ENCODE measurements around the gene NUDCD3. TPM values are rescaled to one million over a fixed set of nuclear protein-coding genes. Genes with fewer than 3 reads are reported as not detected.

The NUDCD3 gene
- total and polyA plus RNA-seq, 8 donors: 12.9 to 147 (median 29.5) TPM

GRCh38 chr7:44347546-44348114 lies 142.8 kb downstream of the NUDCD3 start:
- intact Hi-C loops (cut with DNase I; ENCODE audit: low total_unique reads): no loop called here
- Histone ChIP-seq H3K36me3 (no peaks in the 10 kb centered on the region), H3K9me3 (peaks cover 0 to 13% (median 5%) of the 10 kb centered on the region in 4 donors), H3K4me1 (no peaks in the 10 kb centered on the region), H3K27ac (no peak overlapping the region), H3K4me3 (no peak overlapping the region), H3K27me3 (peaks cover 0 to 4% (median 0%) of the 10 kb centered on the region in 3 donors)
- no peak for DNase-seq
- no peak for TF ChIP-seq POLR2AphosphoS5 (IDR thresholded peaks at IDR 0.05)
- TF ChIP-seq POLR2A (IDR thresholded peaks at IDR 0.05): no peak
- no peak for TF ChIP-seq CTCF (IDR thresholded peaks at IDR 0.05)
- no peak for TF ChIP-seq EP300 (IDR thresholded peaks at IDR 0.05)

GRCh38 chr7:44346063-44346462 lies 144.4 kb downstream of the NUDCD3 start:
- Histone ChIP-seq H3K4me3 (no peak overlapping the region), H3K4me1 (no peaks in the 10 kb centered on the region), H3K36me3 (no peaks in the 10 kb centered on the region), H3K9me3 (peaks cover 0 to 9% (median 5%) of the 10 kb centered on the region in 4 donors), H3K27ac (no peak overlapping the region), H3K27me3 (peaks cover 0 to 4% (median 0%) of the 10 kb centered on the region in 3 donors)
- intact Hi-C loops (cut with DNase I; ENCODE audit: low total_unique reads): no loop called here
- WGBS, 5 donors: 87 to 93% (median 92%) methylated on average over 2 of the region's 2 CpGs
- no peak for DNase-seq
- TF ChIP-seq CTCF (IDR thresholded peaks at IDR 0.05): no peak
- no peak for TF ChIP-seq EP300 (IDR thresholded peaks at IDR 0.05)
- TF ChIP-seq POLR2AphosphoS5 (IDR thresholded peaks at IDR 0.05): no peak
- no peak for TF ChIP-seq POLR2A (IDR thresholded peaks at IDR 0.05)

- Histone ChIP-seq H3K4me3 (no peak overlapping the region), H3K4me1 (no peaks in the 10 kb centered on the region), H3K27me3 (no peaks in the 10 kb centered on the region), H3K27ac (no peak overlapping the region), H3K9me3 (peaks cover 0 to 26% (median 16%) of the 10 kb centered on the region in 4 donors), H3K36me3 (no peaks in the 10 kb centered on the region)
- no peak for TF ChIP-seq CTCF (IDR thresholded peaks at IDR 0.05)
- TF ChIP-seq EP300 (IDR thresholded peaks at IDR 0.05): no peak
- TF ChIP-seq POLR2A (IDR thresholded peaks at IDR 0.05): no peak
- no peak for TF ChIP-seq POLR2AphosphoS5 (IDR thresholded peaks at IDR 0.05)
- intact Hi-C loops (cut with DNase I; ENCODE audit: low total_unique reads): no loop called here
- no peak for DNase-seq
- WGBS, 5 donors: 79 to 89% (median 83%) methylated on average over 3 of the region's 3 CpGs
Observed at GRCh38 chr7:44341401-44341800, 149.1 kb downstream of the NUDCD3 start.

GRCh38 chr7:44338600-44338999 lies 151.9 kb downstream of the NUDCD3 start:
- no peak overlapping the region for H3K4me3 ChIP-seq
- WGBS, 5 donors: 60 to 84% (median 77%) methylated on average over 3 of the region's 3 CpGs
- H3K4me1 ChIP-seq: no peaks in the 10 kb centered on the region
- no peak overlapping the region for H3K27ac ChIP-seq
- H3K36me3 ChIP-seq: no peaks in the 10 kb centered on the region
- no peaks in the 10 kb centered on the region for H3K27me3 ChIP-seq
- DNase-seq: no peak
- intact Hi-C loops (cut with DNase I; ENCODE audit: low total_unique reads): no loop called here
- TF ChIP-seq EP300 (IDR thresholded peaks at IDR 0.05): no peak
- TF ChIP-seq CTCF (IDR thresholded peaks at IDR 0.05): no peak
- no peak for TF ChIP-seq POLR2AphosphoS5 (IDR thresholded peaks at IDR 0.05)
- no peak for TF ChIP-seq POLR2A (IDR thresholded peaks at IDR 0.05)
- H3K9me3 ChIP-seq: peaks cover 0 to 28% (median 20%) of the 10 kb centered on the region in 4 donors
